ENCODE results near the gene TRAF4.

The TRAF4 gene

GRCh38 chr17:28724500-28725165 is 19.2 kb upstream of the TRAF4 start:
- DNase-seq (ENCODE audit: extremely low spot score): no peak
- ChIA-PET CTCF (interaction anchor here (1.4 to 7.0 kb wide), 3 partner anchors 23 to 228 kb away, joined by 6 to 472 read pairs (median 39); partner anchors contain the start of genes PHF12 and TRAF4), POLR2A (interaction anchor here (0.8 to 1.3 kb wide), 5 partner anchors 13 to 227 kb away, joined by 3 to 9 read pairs (median 4); partner anchors contain the start of genes PHF12, PROCA1 and TRAF4)
- no peak for TF ChIP-seq CTCF (IDR thresholded peaks at IDR 0.05; ENCODE audit: control extremely low read depth, extremely low read depth, low read depth, missing control alignments)

DNA sequence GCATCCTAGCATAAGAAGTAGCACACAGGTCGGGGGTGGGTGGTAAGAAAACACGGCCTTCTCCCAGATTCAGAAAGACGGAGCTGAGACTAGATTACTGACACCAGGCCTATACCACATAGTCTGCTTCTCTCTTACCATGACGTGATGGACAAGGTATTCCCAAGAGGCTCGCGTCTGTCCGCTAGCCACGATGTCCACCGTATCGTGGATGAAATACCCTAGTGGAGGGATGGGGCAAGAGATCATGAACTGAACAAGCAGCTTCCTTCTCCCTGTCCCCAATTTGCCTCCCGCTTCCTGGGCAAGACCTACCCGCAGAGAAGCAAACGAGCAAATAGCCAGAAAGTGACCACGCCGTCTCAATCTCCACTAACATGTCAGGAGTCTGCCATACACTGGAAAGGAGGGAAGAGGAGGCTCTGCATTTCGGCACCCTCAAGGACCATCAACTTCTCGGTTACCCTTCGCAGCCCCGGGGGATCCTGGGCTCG is 18.6 kb upstream of the TRAF4 start:
- TF ChIP-seq CTCF (IDR thresholded peaks at IDR 0.05; ENCODE audit: control extremely low read depth, extremely low read depth, low read depth, missing control alignments): no peak
- DNase-seq (ENCODE audit: extremely low spot score): no peak
- CTCF ChIA-PET: interaction anchor here (1.4 to 7.0 kb wide), 5 partner anchors 22 to 228 kb away, joined by 6 to 472 read pairs (median 24); partner anchors contain the start of genes PHF12 and TRAF4
- POLR2A ChIA-PET: interaction anchor here (0.9 to 1.3 kb wide), 3 partner anchors 14 to 227 kb away, joined by 4 to 9 read pairs (median 5); partner anchors contain the start of genes PHF12, PROCA1 and TRAF4

GRCh38 chr17:28725660-28726225 is 18.1 kb upstream of the TRAF4 start:
- POLR2A ChIA-PET: interaction anchor here (1.0 to 3.8 kb wide), 10 partner anchors 10 to 225 kb away, joined by 3 to 90 read pairs (median 12); partner anchors contain the start of genes PHF12 and TRAF4
- no peak for TF ChIP-seq CTCF (IDR thresholded peaks at IDR 0.05; ENCODE audit: control extremely low read depth, extremely low read depth, low read depth, missing control alignments)
- no peak for DNase-seq (ENCODE audit: extremely low spot score)
- CTCF ChIA-PET: interaction anchor here (0.9 to 7.0 kb wide), 35 partner anchors 10 to 398 kb away, joined by 3 to 472 read pairs (median 11); partner anchors contain the start of genes DHRS13, ERAL1, PHF12 and PROCA1

- no peak for TF ChIP-seq CTCF (IDR thresholded peaks at IDR 0.05; ENCODE audit: control extremely low read depth, extremely low read depth, low read depth, missing control alignments)
- POLR2A ChIA-PET: interaction anchor here (0.6 to 3.8 kb wide), 17 partner anchors 9 to 423 kb away, joined by 3 to 90 read pairs (median 7); partner anchors contain the start of genes PHF12 and TRAF4
These were observed 17.6 kb upstream of the TRAF4 start, which contains the start of gene TLCD1 for GRCh38 chr17:28726226-28726626. TSS of gene TLCD1 (minus strand) at chr17:28726233. CDS start at chr17:28726097, 136 bp downstream.

DNA sequence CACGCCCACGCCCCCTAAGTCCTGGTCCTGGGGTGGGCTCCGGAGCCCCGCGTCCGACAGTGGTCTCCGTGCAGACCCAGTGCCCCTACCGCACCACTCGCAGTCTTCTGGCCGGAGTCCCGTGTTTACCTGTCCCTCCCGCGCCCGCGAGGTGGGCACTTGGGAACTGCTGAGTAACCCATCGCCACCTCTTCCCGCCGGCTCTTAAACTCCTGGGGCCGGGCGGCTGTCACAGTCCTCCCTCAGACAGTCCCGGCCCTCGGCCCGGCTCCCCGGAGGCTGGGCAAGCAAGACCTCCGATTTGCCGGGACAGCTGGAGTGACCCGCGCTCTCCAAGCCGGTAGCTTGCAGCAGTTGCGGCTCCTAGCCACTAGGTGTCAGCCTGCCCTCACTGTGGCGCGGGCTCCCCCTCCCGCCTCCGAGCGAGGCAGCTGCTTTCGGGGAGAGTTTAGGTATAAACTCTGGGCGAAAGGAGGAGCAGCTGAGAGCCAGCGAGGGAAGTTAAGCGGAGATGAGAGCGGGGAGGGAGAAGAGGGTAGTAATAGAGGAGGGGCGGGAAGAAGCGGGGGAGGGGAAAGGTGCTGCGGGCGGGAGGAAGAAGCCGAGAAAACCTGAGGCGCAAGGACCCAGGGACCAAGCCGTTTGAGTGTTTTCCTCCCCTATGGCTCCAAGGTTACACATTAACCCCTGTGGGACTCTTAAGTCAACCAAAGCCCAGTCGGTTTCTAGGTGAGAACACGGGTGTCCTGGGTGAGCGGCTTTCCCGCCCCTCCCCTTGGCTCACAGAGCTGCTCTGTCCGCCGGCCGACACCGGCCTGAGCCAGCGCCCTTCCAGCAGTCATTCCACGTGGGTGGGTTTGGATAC is 17.0 kb upstream of the TRAF4 start:
- TF ChIP-seq CTCF (IDR thresholded peaks at IDR 0.05; ENCODE audit: control extremely low read depth, extremely low read depth, low read depth, missing control alignments): peak; percentile 97
- peak; percentile 85 for DNase-seq (ENCODE audit: extremely low spot score)
- ChIA-PET POLR2A (interaction anchor here (0.6 to 3.8 kb wide), 24 partner anchors 7 to 884 kb away, joined by 3 to 90 read pairs (median 6); partner anchors contain the start of genes FAM222B, PHF12, PROCA1 and RPL23A), CTCF (interaction anchor here (0.6 to 7.0 kb wide), 67 partner anchors 7 to 397 kb away, joined by 3 to 472 read pairs (median 6); partner anchors contain the start of genes DHRS13, ERAL1, FAM222B and PHF12)

More at GRCh38 chr17:28726226-28726626, 17.6 kb upstream of the TRAF4 start, which contains the start of gene TLCD1:
- CTCF ChIA-PET: interaction anchor here (0.7 to 7.0 kb wide), 56 partner anchors 9 to 398 kb away, joined by 3 to 472 read pairs (median 8); partner anchors contain the start of genes DHRS13, ERAL1, FAM222B and PHF12
- peak; percentile 82 for DNase-seq (ENCODE audit: extremely low spot score)

Measured in GM10248 (cell line).